ENCODE measurements around the gene SLC22A24. TPM values are rescaled to one million over a fixed set of nuclear protein-coding genes. Genes with fewer than 3 reads are reported as not detected.

SLC22A24 gene
- 0.91 TPM for total RNA-seq
- 0.86 TPM for polyA plus RNA-seq (ENCODE audit: insufficient read depth, low read depth, low replicate concordance)
- long read RNA-seq, donor 1 = 0 reads
- long read RNA-seq, donor 2 = 0 reads
- long read RNA-seq, donor 3 = 0 reads
- long read RNA-seq, donor 4 = 0 reads
- long read RNA-seq, donor 5 = 0 reads
- long read RNA-seq, donor 6 = 0 reads
- long read RNA-seq, donor 7, partial matches to known transcripts = 0 of 1 reads
- long read RNA-seq, donor 7, other reads (novel, unspliced or antisense) = 0 of 1 reads
- long read RNA-seq, donor 8 = 0 reads
- long read RNA-seq, donor 9 = 0 reads
- long read RNA-seq, donor 10 = 0 reads

- Histone ChIP-seq H3K27me3 (ENCODE audit: control insufficient read depth, insufficient read depth, low read length) (no peaks in the 10 kb centered on the region), H3K9me3 (ENCODE audit: control insufficient read depth in 2 of 3, insufficient read depth in 1 of 3, low read length in 3 of 3) (no peaks in the 10 kb centered on the region), H3K27ac (ENCODE audit: low read depth in 2 of 2, low read length in 2 of 2) (peak within 1 kb of the TSS; percentile 56 to 87), H3K4me1 (ENCODE audit: control insufficient read depth in 2 of 3, insufficient read depth in 2 of 3, low read depth in 1 of 3, low read length in 3 of 3) (peaks cover 0 to 15% (median 11%) of the 10 kb centered on the region in 3 donors), H3K4me3 (ENCODE audit: low read length in 3 of 3) (peak within 1 kb of the TSS in 2 of 3 donors; percentile 43 to 51), H3K36me3 (ENCODE audit: control insufficient read depth in 2 of 3, insufficient read depth in 3 of 3, low read length in 3 of 3) (no peaks in the 10 kb centered on the region), H3K9ac (ENCODE audit: low read length in 3 of 3) (peak within 1 kb of the TSS in 1 of 3 donors; percentile 7)
- peak; percentile 87 for FAIRE-seq
- DNase-seq = peak in 1 of 5 donors; percentile 16
- TF ChIP-seq CTCF (IDR thresholded peaks at IDR 0.05; ENCODE audit: borderline replicate concordance, extremely low read depth, insufficient read depth) = no peak
- intact Hi-C loops (cut with DNase I) = no loop called here
These were observed at the start of gene SLC22A24 for GRCh38 chr11:63144121-63144520. TSS of gene SLC22A24 (minus strand) at chr11:63144221. CDS start at chr11:63143779, 442 bp downstream.

GRCh38 chr11:63180536-63180935, 36.5 kb upstream of the SLC22A24 start:
- DNase-seq (no peak), FAIRE-seq (no peak)
- H3K27me3 ChIP-seq (ENCODE audit: control insufficient read depth, insufficient read depth, low read length) = no peaks in the 10 kb centered on the region
- no peak overlapping the region for H3K27ac ChIP-seq (ENCODE audit: low read depth in 2 of 2, low read length in 2 of 2)
- H3K36me3 ChIP-seq (ENCODE audit: control insufficient read depth in 2 of 3, insufficient read depth in 3 of 3, low read length in 3 of 3) = no peaks in the 10 kb centered on the region
- TF ChIP-seq CTCF (IDR thresholded peaks at IDR 0.05; ENCODE audit: borderline replicate concordance, extremely low read depth, insufficient read depth) = no peak
- no peak overlapping the region for H3K4me3 ChIP-seq (ENCODE audit: low read length in 3 of 3)
- peaks cover 0 to 12% (median 0%) of the 10 kb centered on the region in 3 donors for H3K9me3 ChIP-seq (ENCODE audit: control insufficient read depth in 2 of 3, insufficient read depth in 1 of 3, low read length in 3 of 3)
- no peak overlapping the region for H3K9ac ChIP-seq (ENCODE audit: low read length in 3 of 3)
- intact Hi-C loops (cut with DNase I) = no loop called here
- H3K4me1 ChIP-seq (ENCODE audit: control insufficient read depth in 2 of 3, insufficient read depth in 2 of 3, low read depth in 1 of 3, low read length in 3 of 3) = no peaks in the 10 kb centered on the region

GRCh38 chr11:63179432-63180041, 35.5 kb upstream of the SLC22A24 start:
- H3K9me3 ChIP-seq (ENCODE audit: control insufficient read depth in 2 of 3, insufficient read depth in 1 of 3, low read length in 3 of 3) = peaks cover 0 to 12% (median 0%) of the 10 kb centered on the region in 3 donors
- intact Hi-C loops (cut with DNase I) = no loop called here
- no peak overlapping the region for H3K4me3 ChIP-seq (ENCODE audit: low read length in 3 of 3)
- no peak overlapping the region for H3K27ac ChIP-seq (ENCODE audit: low read depth in 2 of 2, low read length in 2 of 2)
- no peak for FAIRE-seq
- no peaks in the 10 kb centered on the region for H3K27me3 ChIP-seq (ENCODE audit: control insufficient read depth, insufficient read depth, low read length)
- DNase-seq = no peak
- no peaks in the 10 kb centered on the region for H3K4me1 ChIP-seq (ENCODE audit: control insufficient read depth in 2 of 3, insufficient read depth in 2 of 3, low read depth in 1 of 3, low read length in 3 of 3)
- no peak for TF ChIP-seq CTCF (IDR thresholded peaks at IDR 0.05; ENCODE audit: borderline replicate concordance, extremely low read depth, insufficient read depth)
- no peaks in the 10 kb centered on the region for H3K36me3 ChIP-seq (ENCODE audit: control insufficient read depth in 2 of 3, insufficient read depth in 3 of 3, low read length in 3 of 3)
- no peak overlapping the region for H3K9ac ChIP-seq (ENCODE audit: low read length in 3 of 3)

Measured in kidney (tissue), 22 donors.